Esophagus squamous epithelium (tissue), 5 donors: Measurements from ENCODE around the gene ARVCF. TPM values are rescaled to one million over a fixed set of nuclear protein-coding genes. Genes with fewer than 3 reads are reported as not detected.

Source experiments
- DNase-seq: peaks from one replicate; lab custom pipeline; 2025; lab: John Stamatoyannopoulos, UW
- H3K27ac ChIP-seq, 4 donors: fragments of 200-600 bp; sonication (generic); one replicate each; pipeline ENCODE4 v1.5.1; 2016 to 2019; ENCODE audit warnings: mild to moderate bottlenecking in 1 of 4
- H3K27me3 ChIP-seq, 4 donors: fragments of 200-600 bp; sonication (generic); 1 replicate in 3 of 4; 2 replicates in 1 of 4; pipeline versions ENCODE4 v1.5.1 to v1.6.0; 2017 to 2021; ENCODE audit warnings: antibody characterized with exemption in 1 of 4
- H3K36me3 ChIP-seq, 3 donors: fragments of 200-600 bp; sonication (generic); one replicate each; pipeline ENCODE4 v1.5.1; 2016 to 2019
- H3K4me1 ChIP-seq, 3 donors: fragments of 200-600 bp; sonication (generic); one replicate each; pipeline ENCODE4 v1.5.1; 2017 to 2019
- H3K4me3 ChIP-seq, 4 donors: fragments of 200-600 bp; sonication (generic); 1 replicate in 3 of 4; 2 replicates in 1 of 4; pipeline ENCODE4 v1.5.1; 2016 to 2019; ENCODE audit warnings: mild to moderate bottlenecking in 2 of 4, moderate library complexity in 1 of 4
- H3K9me3 ChIP-seq, 3 donors: fragments of 200-600 bp; sonication (generic); one replicate each; pipeline ENCODE4 v1.5.1; 2016 to 2019
- CTCF ChIP-seq, 6 experiments: fragments of 450-650 bp in 4 of 6; fragments of 200-600 bp in 2 of 6; sonication (generic) in 2 of 6; IDR thresholded peaks; one replicate each; pipeline ENCODE4 v1.5.1; 2016 to 2019; ENCODE audit warnings: antibody characterized with exemption in 6 of 6, mild to moderate bottlenecking in 4 of 6, moderate library complexity in 4 of 6
- POLR2A ChIP-seq, 4 donors: fragments of 450-650 bp; IDR thresholded peaks; one replicate each; pipeline ENCODE4 v1.6.1; 2017; ENCODE audit warnings: antibody characterized with exemption in 4 of 4, mild to moderate bottlenecking in 4 of 4, moderate library complexity in 3 of 4
- WGBS, 2 donors: methylation state at CpG; one replicate each; pipeline ENCODE4 v1.1.5; 2018; 5-methylcytosine and 5-hydroxymethylcytosine counted together
- intact Hi-C: fragments of 100-400 bp; cut with DNase I; formaldehyde crosslinking; loops from one replicate; pipeline ENCODE4 v1.15.0; 2022
- total RNA-seq, 4 donors: library from RNA; depleted of rRNA; stranded (reverse); fragments of >200 nt; gene quantifications; one replicate each; pipeline ENCODE4 v1.1.0, GENCODE V29; 2016
- donor health status: DM: yes; HTN: yes; CAD: no.

ARVCF gene
- total RNA-seq, 4 donors from 2014 or later: 3.1 to 10.9 (median 7.1) TPM

- Histone ChIP-seq H3K27ac (no peak overlapping the region), H3K4me1 (peaks cover 24 to 57% (median 25%) of the 10 kb centered on the region in 3 donors), H3K27me3 (peaks cover 0 to 35% (median 0%) of the 10 kb centered on the region in 4 donors), H3K36me3 (no peaks in the 10 kb centered on the region), H3K4me3 (peak overlapping the region in 1 of 4 donors; percentile 86), H3K9me3 (no peaks in the 10 kb centered on the region)
- no peak for DNase-seq
- TF ChIP-seq POLR2A (IDR thresholded peaks at IDR 0.05) (no peak), CTCF (IDR thresholded peaks at IDR 0.05) (no peak)
- 30 to 75% methylated on average over 5 to 8 of the region's 9 CpGs for WGBS, 2 donors
- intact Hi-C loops: no loop called here
Measured at GRCh38 chr22:20017622-20017958, 967 bp upstream of the ARVCF start.

GRCh38 chr22:20015971-20016733, 471 bp downstream of the ARVCF start:
- TF ChIP-seq CTCF (IDR thresholded peaks at IDR 0.05) (no peak), POLR2A (IDR thresholded peaks at IDR 0.05) (no peak)
- WGBS, 2 donors: 0 to 7% methylated on average over 1 to 2 of the region's 101 CpGs
- intact Hi-C loops: no loop called here
- Histone ChIP-seq H3K9me3 (no peaks in the 10 kb centered on the region), H3K4me3 (peak overlapping the region; percentile 60 to 90 (median 77)), H3K27ac (peak overlapping the region in 2 of 4 donors; percentile 33 to 46), H3K27me3 (peaks cover 0 to 35% (median 0%) of the 10 kb centered on the region in 4 donors), H3K36me3 (no peaks in the 10 kb centered on the region), H3K4me1 (peaks cover 14 to 43% (median 15%) of the 10 kb centered on the region in 3 donors)
- DNase-seq: no peak

- Histone ChIP-seq H3K9me3 (no peaks in the 10 kb centered on the region), H3K36me3 (no peaks in the 10 kb centered on the region), H3K27me3 (peaks cover 0 to 35% (median 0%) of the 10 kb centered on the region in 4 donors), H3K4me1 (peaks cover 12 to 43% (median 14%) of the 10 kb centered on the region in 3 donors), H3K27ac (no peak overlapping the region), H3K4me3 (no peak overlapping the region)
- TF ChIP-seq CTCF (IDR thresholded peaks at IDR 0.05) (no peak), POLR2A (IDR thresholded peaks at IDR 0.05) (no peak)
- intact Hi-C loops: no loop called here
- no peak for DNase-seq
- 100% methylated on average over 1 of the region's 10 CpGs; no CpG with 5 or more reads in 1 of the 2 donors for WGBS, 2 donors
Measured at GRCh38 chr22:20015187-20015625, 1.4 kb downstream of the ARVCF start.

GRCh38 chr22:20014526-20015186, 2.0 kb downstream of the ARVCF start:
- Histone ChIP-seq H3K27me3 (peaks cover 0 to 35% (median 0%) of the 10 kb centered on the region in 4 donors), H3K9me3 (no peaks in the 10 kb centered on the region), H3K36me3 (no peaks in the 10 kb centered on the region), H3K4me3 (no peak overlapping the region), H3K4me1 (peaks cover 11 to 40% (median 14%) of the 10 kb centered on the region in 3 donors), H3K27ac (no peak overlapping the region)
- WGBS, 2 donors: 17% methylated on average over 1 of the region's 5 CpGs; no CpG with 5 or more reads in 1 of the 2 donors
- no peak for DNase-seq
- TF ChIP-seq POLR2A (IDR thresholded peaks at IDR 0.05) (no peak), CTCF (IDR thresholded peaks at IDR 0.05) (no peak)
- intact Hi-C loops: no loop called here

- intact Hi-C loops: no loop called here
- no peak overlapping the region for H3K4me3 ChIP-seq
- peaks cover 11 to 40% (median 14%) of the 10 kb centered on the region in 3 donors for H3K4me1 ChIP-seq
- H3K27me3 ChIP-seq: peaks cover 0 to 32% (median 0%) of the 10 kb centered on the region in 4 donors
- 33 to 44% methylated on average over 1 to 2 of the region's 11 CpGs for WGBS, 2 donors
- H3K9me3 ChIP-seq: no peaks in the 10 kb centered on the region
- H3K27ac ChIP-seq: no peak overlapping the region
- TF ChIP-seq CTCF (IDR thresholded peaks at IDR 0.05) (peak; percentile 17 to 65 (median 46)), POLR2A (IDR thresholded peaks at IDR 0.05) (no peak)
- H3K36me3 ChIP-seq: no peaks in the 10 kb centered on the region
- no peak for DNase-seq
Measured at GRCh38 chr22:20013382-20013871, 3.2 kb downstream of the ARVCF start.
